Osteoblast (primary cell): ENCODE data around the gene CLDN18. TPM values are rescaled to one million over a fixed set of nuclear protein-coding genes. Genes with fewer than 3 reads are reported as not detected.

Experiments
- DNase-seq: peaks from one replicate; pipeline ENCODE4 v3.0.0; 2011; ENCODE audit warnings: low spot score, mixed read lengths; ENCODE audit not compliant: insufficient read length; ENCODE audit errors: missing footprints
- H2AFZ ChIP-seq: 2 replicates; pipeline ENCODE4 v1.6.0; 2011; ENCODE audit warnings: mild to moderate bottlenecking, low read length
- H3K27ac ChIP-seq: 2 replicates; pipeline ENCODE4 v1.5.1; 2011; ENCODE audit warnings: mild to moderate bottlenecking, low read depth, low read length, moderate library complexity
- H3K27me3 ChIP-seq: 2 replicates; pipeline ENCODE4 v1.6.0; 2012; ENCODE audit warnings: mild to moderate bottlenecking, control low read depth, inconsistent platforms, low read length, moderate library complexity; ENCODE audit not compliant: insufficient read depth
- H3K36me3 ChIP-seq: 2 replicates; pipeline ENCODE4 v1.5.1; 2011; ENCODE audit warnings: mild to moderate bottlenecking, low read length, control low read depth, moderate library complexity; ENCODE audit not compliant: insufficient read depth
- H3K4me1 ChIP-seq: 2 replicates; pipeline ENCODE4 v1.5.1; 2011; ENCODE audit warnings: mild to moderate bottlenecking, low read length, control low read depth, moderate library complexity; ENCODE audit not compliant: insufficient read depth
- H3K4me2 ChIP-seq: 2 replicates; pipeline ENCODE4 v1.6.0; 2011; ENCODE audit warnings: mild to moderate bottlenecking, low read length; ENCODE audit not compliant: insufficient read depth
- H3K4me3 ChIP-seq: fragments of 200-600 bp; sonication (generic); 3 replicates; pipeline ENCODE4 v1.5.1; 2012; ENCODE audit warnings: mild to moderate bottlenecking, low read length, inconsistent platforms; ENCODE audit not compliant: insufficient read depth
- H3K79me2 ChIP-seq: 2 replicates; pipeline ENCODE4 v1.6.0; 2012; ENCODE audit warnings: mild to moderate bottlenecking, low read length, control low read depth, inconsistent platforms; ENCODE audit not compliant: insufficient read depth
- H3K9me3 ChIP-seq: 2 replicates; pipeline ENCODE4 v1.5.1; 2011; ENCODE audit warnings: low read depth, low read length, control low read depth
- H4K20me1 ChIP-seq: 2 replicates; pipeline ENCODE4 v1.6.0; 2012; ENCODE audit warnings: mild to moderate bottlenecking, low read length, control low read depth; ENCODE audit not compliant: insufficient read depth
- CTCF ChIP-seq: IDR thresholded peaks from 2 replicates; pipeline ENCODE4 v1.5.1; 2011; ENCODE audit warnings: mild to moderate bottlenecking, low read depth, low read length, moderate library complexity; ENCODE audit errors: extremely low read depth
- total RNA-seq: library from RNA; depleted of rRNA; stranded (reverse); fragments of >200 nt; gene quantifications from 2 replicates; pipeline ENCODE4 v1.2.3, GENCODE V29; 2012

CLDN18 gene
- total RNA-seq, 1 donor, result not detected

GRCh38 chr3:137998121-137999042 is 11.6 kb upstream of the CLDN18 start:
- H3K9me3 ChIP-seq, result no peaks in the 10 kb centered on the region
- no peaks in the 10 kb centered on the region for H3K27me3 ChIP-seq
- no peaks in the 10 kb centered on the region for H4K20me1 ChIP-seq
- no peak overlapping the region for H3K4me3 ChIP-seq
- no peak overlapping the region for H2AFZ ChIP-seq
- H3K4me2 ChIP-seq, result no peak overlapping the region
- H3K4me1 ChIP-seq, result no peaks in the 10 kb centered on the region
- no peak overlapping the region for H3K27ac ChIP-seq
- TF ChIP-seq CTCF, result no peak
- no peaks in the 10 kb centered on the region for H3K36me3 ChIP-seq
- DNase-seq, result no peak
- no peaks in the 10 kb centered on the region for H3K79me2 ChIP-seq

GRCh38 chr3:138003069-138003468 is 6.9 kb upstream of the CLDN18 start:
- H3K4me2 ChIP-seq, result no peak overlapping the region
- H2AFZ ChIP-seq, result no peak overlapping the region
- no peak for DNase-seq
- H3K27ac ChIP-seq, result no peak overlapping the region
- H3K36me3 ChIP-seq, result no peaks in the 10 kb centered on the region
- H3K4me3 ChIP-seq, result no peak overlapping the region
- H3K4me1 ChIP-seq, result no peaks in the 10 kb centered on the region
- no peaks in the 10 kb centered on the region for H3K79me2 ChIP-seq
- H3K9me3 ChIP-seq, result no peaks in the 10 kb centered on the region
- no peaks in the 10 kb centered on the region for H4K20me1 ChIP-seq
- no peak for TF ChIP-seq CTCF
- H3K27me3 ChIP-seq, result no peaks in the 10 kb centered on the region

- TF ChIP-seq CTCF, result no peak
- Histone ChIP-seq H3K4me2 (no peak overlapping the region), H3K36me3 (no peaks in the 10 kb centered on the region), H3K9me3 (no peaks in the 10 kb centered on the region), H3K4me3 (no peak overlapping the region), H3K4me1 (peaks cover 11% of the 10 kb centered on the region), H3K27ac (no peak overlapping the region), H3K27me3 (no peaks in the 10 kb centered on the region), H2AFZ (no peak overlapping the region), H4K20me1 (no peaks in the 10 kb centered on the region), H3K79me2 (no peaks in the 10 kb centered on the region)
- DNase-seq, result no peak
Observed at GRCh38 chr3:138005627-138006026, 4.3 kb upstream of the CLDN18 start.

- no peak for TF ChIP-seq CTCF
- H3K27me3 ChIP-seq, result no peaks in the 10 kb centered on the region
- H3K4me1 ChIP-seq, result peaks cover 11% of the 10 kb centered on the region
- H3K4me3 ChIP-seq, result no peak overlapping the region
- H4K20me1 ChIP-seq, result no peaks in the 10 kb centered on the region
- no peak for DNase-seq
- no peaks in the 10 kb centered on the region for H3K9me3 ChIP-seq
- H3K27ac ChIP-seq, result no peak overlapping the region
- H2AFZ ChIP-seq, result no peak overlapping the region
- H3K36me3 ChIP-seq, result no peaks in the 10 kb centered on the region
- H3K79me2 ChIP-seq, result no peaks in the 10 kb centered on the region
- H3K4me2 ChIP-seq, result no peak overlapping the region
Observed at GRCh38 chr3:138007898-138008297, 2.1 kb upstream of the CLDN18 start.
